HG02885 (cell line): Measurements from ENCODE around the gene C14orf119.

Source experiments
- ATAC-seq: cut with Tn5 transposase; IDR thresholded peaks from one replicate; pipeline ENCODE4 v1.9.1; 2021; ENCODE audit warnings: mild to moderate bottlenecking; ENCODE audit not compliant: unreplicated experiment, poor library complexity

Gene C14orf119

GRCh38 chr14:23095196-23096108 is at the start of gene C14orf119:
C14orf119 (plus strand) TSS chr14:23095505; CDS start chr14:23097659, 2,154 bp downstream.
- ATAC-seq, result peak; percentile 91

- ATAC-seq, result no peak
Measured at GRCh38 chr14:23047034-23047634, 48.2 kb upstream of the C14orf119 start.

GRCh38 chr14:23047751-23048693 is 47.3 kb upstream of the C14orf119 start:
- ATAC-seq, result no peak

GRCh38 chr14:23049011-23049410 is 46.3 kb upstream of the C14orf119 start:
- ATAC-seq, result no peak

- no peak for ATAC-seq
Measured at GRCh38 chr14:23051141-23052057, 43.9 kb upstream of the C14orf119 start.

GRCh38 chr14:23052182-23052623 is 43.1 kb upstream of the C14orf119 start:
- ATAC-seq, result no peak

GRCh38 chr14:23052671-23053070 is 42.6 kb upstream of the C14orf119 start:
- ATAC-seq, result no peak

GRCh38 chr14:23053426-23053825 is 41.9 kb upstream of the C14orf119 start:
- ATAC-seq, result no peak

- no peak for ATAC-seq
Measured at GRCh38 chr14:23054000-23054811, 41.1 kb upstream of the C14orf119 start.

GRCh38 chr14:23055147-23055550 is 40.2 kb upstream of the C14orf119 start:
- no peak for ATAC-seq

- ATAC-seq, result no peak
Measured at GRCh38 chr14:23055621-23056144, 39.6 kb upstream of the C14orf119 start.

- peak; percentile 64 for ATAC-seq
Measured at GRCh38 chr14:23056145-23056955, 39.0 kb upstream of the C14orf119 start.

- ATAC-seq, result peak; percentile 63
Measured at GRCh38 chr14:23056956-23057756, 38.1 kb upstream of the C14orf119 start, which contains the start of gene CDH24. CDH24 (minus strand) TSS chr14:23057520; CDS start chr14:23055733, 1,787 bp downstream.

- ATAC-seq, result peak; percentile 64
Measured at GRCh38 chr14:23057757-23058653, 37.3 kb upstream of the C14orf119 start.

GRCh38 chr14:23058654-23059504 is 36.4 kb upstream of the C14orf119 start:
- no peak for ATAC-seq
